ENCODE data around the gene PIWIL1. TPM values are rescaled to one million over a fixed set of nuclear protein-coding genes. Genes with fewer than 3 reads are reported as not detected.

The PIWIL1 gene
- total and polyA plus RNA-seq, 2 experiments from 2014 or later: not detected

- Histone ChIP-seq H3K79me2 (replicated peaks; ENCODE audit: insufficient read depth) (no peaks in the 10 kb centered on the region), H3K36me3 (ENCODE audit: insufficient read depth) (no peaks in the 10 kb centered on the region), H3K4me3 (no peak overlapping the region), H3F3A (replicated peaks; ENCODE audit: low read depth) (no peaks in the 10 kb centered on the region), H3K27me3 (ENCODE audit: insufficient read depth) (no peaks in the 10 kb centered on the region), H4K20me1 (replicated peaks; ENCODE audit: insufficient read depth) (no peaks in the 10 kb centered on the region), H2AFZ (no peak overlapping the region), H3K4me1 (ENCODE audit: insufficient read depth) (no peaks in the 10 kb centered on the region), H3K9me2 (ENCODE audit: insufficient read depth) (no peaks in the 10 kb centered on the region), H3K27ac (ENCODE audit: low read depth) (no peak overlapping the region), H3K4me2 (no peak overlapping the region)
- DNase-seq (ENCODE audit: low spot score): no peak
- H3K4me1 Mint-ChIP-seq: no peaks in the 10 kb centered on the region; the same call in 2 of the 3 replicates
- no peak for ATAC-seq
- TF ChIP-seq STAT1 (IDR thresholded peaks at IDR 0.05; ENCODE audit: unreplicated experiment) (no peak), REST (IDR thresholded peaks at IDR 0.05; ENCODE audit: unreplicated experiment) (no peak), ETS1 (IDR thresholded peaks at IDR 0.05) (no peak), ZNF331 (CRISPR knock-in tag; IDR thresholded peaks at IDR 0.05; ENCODE audit: low read depth) (no peak), JUNB (IDR thresholded peaks at IDR 0.05; ENCODE audit: unreplicated experiment) (no peak), CREB1 (CRISPR knock-in tag; IDR thresholded peaks at IDR 0.05; ENCODE audit: low read depth) (no peak), CTCF (conservative IDR thresholded peaks at IDR 0.05; ENCODE audit: low read depth in 2 of 2) (no peak), POLR2AphosphoS5 (IDR thresholded peaks at IDR 0.05; ENCODE audit: low read depth) (no peak), EZH2 (IDR thresholded peaks at IDR 0.05; ENCODE audit: low read depth, unreplicated experiment) (no peak), NANOG (IDR thresholded peaks at IDR 0.05; ENCODE audit: borderline replicate concordance) (no peak), ZNF114 (CRISPR knock-in tag; IDR thresholded peaks at IDR 0.05) (no peak), EZH2phosphoT487 (IDR thresholded peaks at IDR 0.05; ENCODE audit: unreplicated experiment) (no peak), ZNF462 (CRISPR knock-in tag; IDR thresholded peaks at IDR 0.05) (no peak)
- no peak overlapping the region for H3K27ac Mint-ChIP-seq
- H3K4me3 Mint-ChIP-seq: no peak overlapping the region
- peaks cover 93% of the 10 kb centered on the region for H3K9me3 Mint-ChIP-seq
- H3K27me3 Mint-ChIP-seq (ENCODE audit: insufficient read depth, low read depth, poor library complexity): peaks cover 5% of the 10 kb centered on the region
- peaks cover 35% of the 10 kb centered on the region for H3K36me3 Mint-ChIP-seq (ENCODE audit: low read depth)
Observed at GRCh38 chr12:130421896-130422295, 84.2 kb downstream of the PIWIL1 start.
